Measurements from ENCODE around the gene LRP8.

DNA sequence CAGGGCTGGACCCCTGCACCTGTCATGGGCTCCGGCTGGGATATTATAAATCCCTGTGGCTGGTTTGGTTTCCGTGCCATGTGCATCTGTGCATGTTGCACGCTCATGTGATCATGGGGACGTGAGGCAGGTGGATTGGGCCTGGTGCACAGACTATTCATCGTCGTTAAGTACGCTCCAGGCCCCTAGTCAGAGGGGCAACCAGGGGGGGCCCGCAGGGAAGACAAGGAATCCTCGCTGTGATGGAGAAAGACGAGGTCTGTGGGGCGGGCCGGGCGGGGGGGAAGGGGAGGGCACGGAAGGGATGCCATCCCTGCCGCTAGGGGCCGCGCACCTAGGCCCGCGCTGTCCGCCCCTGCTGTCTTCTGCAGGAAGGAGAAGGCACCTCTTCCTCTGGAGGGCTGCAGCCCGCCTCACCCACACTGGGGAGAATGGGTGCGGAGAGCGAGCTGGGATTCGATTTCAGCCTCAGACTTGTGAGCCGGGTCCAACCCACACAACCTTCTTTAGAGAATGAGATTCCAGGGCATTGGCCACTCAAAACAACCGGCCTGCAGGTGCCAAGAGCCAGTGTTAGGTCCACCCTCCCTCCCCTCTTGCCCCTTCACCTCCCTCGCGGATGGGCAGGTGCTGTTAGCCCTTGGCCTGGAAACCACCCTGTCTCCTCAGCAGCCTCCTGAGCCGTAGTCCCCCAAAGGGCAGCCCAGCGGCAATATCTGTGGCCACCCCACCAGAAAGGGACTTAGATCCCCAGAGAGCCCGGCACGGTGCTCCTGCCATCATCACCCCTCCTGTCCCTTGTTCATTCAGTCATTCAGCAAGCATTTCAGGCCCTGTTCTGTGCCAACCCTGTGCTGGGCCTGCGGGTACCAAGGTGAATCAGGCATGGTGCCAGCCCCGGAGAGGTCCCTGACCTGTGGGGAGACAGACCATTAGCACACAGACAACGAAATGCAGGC is 950 bp upstream of the LRP8 start:
- TF ChIP-seq CTCF (IDR thresholded peaks at IDR 0.05; ENCODE audit: extremely low read depth in 1 of 2, insufficient read depth in 1 of 2, low read depth in 1 of 2, low read length in 2 of 2), result no peak
- no peak for TF ChIP-seq EZH2 (IDR thresholded peaks at IDR 0.05; ENCODE audit: borderline replicate concordance, low read depth, low read length, severe bottlenecking)
- TF ChIP-seq, protein P1, sequence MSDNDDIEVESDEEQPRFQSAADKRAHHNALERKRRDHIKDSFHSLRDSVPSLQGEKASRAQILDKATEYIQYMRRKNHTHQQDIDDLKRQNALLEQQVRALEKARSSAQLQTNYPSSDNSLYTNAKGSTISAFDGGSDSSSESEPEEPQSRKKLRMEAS (IDR thresholded peaks at IDR 0.05; ENCODE audit: insufficient read depth, insufficient read length), result no peak
- TF ChIP-seq FOS (IDR thresholded peaks at IDR 0.05; ENCODE audit: borderline replicate concordance, insufficient read depth, low read length), result no peak
- TF ChIP-seq POLR2AphosphoS5 (IDR thresholded peaks at IDR 0.05; ENCODE audit: insufficient read depth, low read depth, low read length), result no peak
- TF ChIP-seq JUN (IDR thresholded peaks at IDR 0.05; ENCODE audit: borderline replicate concordance, insufficient read depth, insufficient read length, low read depth), result no peak
- TF ChIP-seq GATA2 (IDR thresholded peaks at IDR 0.05; ENCODE audit: insufficient read depth, insufficient read length, low read depth, low read length), result no peak
- TF ChIP-seq POLR2A (IDR thresholded peaks at IDR 0.05; ENCODE audit: low read depth, low read length), result no peak
- no peak for TF ChIP-seq MYC (IDR thresholded peaks at IDR 0.05; ENCODE audit: low read depth, low read length)
